Endodermal cell (in vitro differentiated cells): Measurements from ENCODE around the gene SDK1. TPM values are rescaled to one million over a fixed set of nuclear protein-coding genes. Genes with fewer than 3 reads are reported as not detected.

ENCODE experiments used
- DNase-seq: peaks from one replicate; pipeline ENCODE4 v3.0.0-alpha.2; 2017
- H3K27ac ChIP-seq: 2 replicates; pipeline ENCODE4 v1.5.1; 2013; ENCODE audit warnings: mild to moderate bottlenecking, low read depth, low read length, moderate library complexity
- H3K27me3 ChIP-seq: 2 replicates; pipeline ENCODE4 v1.6.1; 2013; ENCODE audit warnings: mild to moderate bottlenecking, low read length, moderate library complexity; ENCODE audit not compliant: insufficient read depth, control insufficient read depth, poor library complexity, severe bottlenecking
- H3K36me3 ChIP-seq: 2 replicates; pipeline ENCODE4 v1.7.0; 2013; ENCODE audit warnings: mild to moderate bottlenecking, low read length, moderate library complexity; ENCODE audit not compliant: control insufficient read depth, insufficient read depth
- H3K4me1 ChIP-seq: one replicate; pipeline ENCODE4 v1.7.0; 2013; ENCODE audit warnings: low read length; ENCODE audit not compliant: control insufficient read depth, insufficient read depth
- H3K4me3 ChIP-seq: 2 replicates; pipeline ENCODE4 v1.5.1; 2013; ENCODE audit warnings: mild to moderate bottlenecking, low read length, moderate library complexity
- H3K9ac ChIP-seq: 2 replicates; pipeline ENCODE4 v1.6.1; 2013; ENCODE audit warnings: mild to moderate bottlenecking, low read length, moderate library complexity; ENCODE audit not compliant: poor library complexity, severe bottlenecking; ENCODE audit errors: extremely low read depth
- H3K9me3 ChIP-seq: 2 replicates; pipeline ENCODE4 v1.6.1; 2013; ENCODE audit warnings: mild to moderate bottlenecking, low read length, moderate library complexity; ENCODE audit not compliant: control insufficient read depth
- H3K27ac Mint-ChIP-seq: 2 replicates; pipeline ENCODE4 v1.8.0; 2020; ENCODE audit warnings: mixed read lengths
- H3K27me3 Mint-ChIP-seq: 2 replicates; pipeline ENCODE4 v1.8.0; 2021; ENCODE audit warnings: mild to moderate bottlenecking, mixed read lengths; ENCODE audit not compliant: insufficient read depth
- H3K36me3 Mint-ChIP-seq: 2 replicates; pipeline ENCODE4 v1.8.0; 2020; ENCODE audit warnings: low read depth, mixed read lengths
- H3K4me1 Mint-ChIP-seq: 2 replicates; pipeline ENCODE4 v1.8.0; 2020; ENCODE audit warnings: mixed read lengths
- H3K4me3 Mint-ChIP-seq: 2 replicates; pipeline ENCODE4 v1.8.0; 2020; ENCODE audit warnings: mild to moderate bottlenecking, moderate library complexity, mixed read lengths
- H3K9me3 Mint-ChIP-seq: 2 replicates; pipeline ENCODE4 v1.8.0; 2020; ENCODE audit warnings: mild to moderate bottlenecking, mixed read lengths
- WGBS, 2 experiments: methylation state at CpG; one replicate each; pipeline versions ENCODE4 v1.1.5 to v1.1.7; 2013; ENCODE audit warnings: missing lambda C conversion rate in 2 of 2, mixed read lengths in 1 of 2; ENCODE audit not compliant: insufficient coverage in 1 of 2, insufficient read length in 1 of 2; 5-methylcytosine and 5-hydroxymethylcytosine counted together
- total RNA-seq, 2 donors: library from RNA; stranded (reverse); fragmentation: NEBNext Ultra II Directional in 1 of 2; extraction: Animal tissue kit (Norgen Biotek cat#: 25700) in 1 of 2; gene quantifications; 2 replicates in 1 of 2; 3 replicates in 1 of 2; pipeline ENCODE4 v1.2.1, GENCODE V29; 2021
- TF ChIP-seq, protein P1 (sequence below): fragments of 200-600 bp; sonication (generic); conservative IDR thresholded peaks from 2 replicates; pipeline ENCODE4 v1.5.0; 2021; ENCODE audit warnings: antibody characterized with exemption, mild to moderate bottlenecking

SDK1 gene
- total RNA-seq, 2 donors from 2014 or later: 22.7 to 23.1 TPM

DNA sequence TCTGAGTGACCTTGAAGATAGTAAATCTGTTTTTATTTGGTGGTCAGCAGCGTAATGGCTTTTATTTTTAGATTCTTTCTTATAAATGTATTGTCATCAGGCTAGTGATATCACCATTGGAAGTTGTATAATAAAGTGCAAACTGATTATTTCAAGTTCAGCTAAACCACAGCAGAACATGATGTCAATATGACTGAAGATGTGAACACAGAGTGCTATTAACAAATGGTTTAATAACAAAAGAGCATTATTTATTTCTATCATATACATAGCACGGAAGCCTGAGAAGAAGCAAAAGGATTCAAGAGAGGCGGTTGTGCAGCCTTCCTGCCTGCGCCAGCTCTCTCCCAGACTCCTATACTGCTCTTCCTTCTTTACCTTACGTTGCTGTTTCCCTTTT, 142.7 kb downstream of the SDK1 start:
- Histone ChIP-seq H3K36me3 (no peaks in the 10 kb centered on the region), H3K9ac (no peak overlapping the region), H3K27ac (no peak overlapping the region), H3K4me1 (no peaks in the 10 kb centered on the region), H3K4me3 (no peak overlapping the region), H3K9me3 (peaks cover 9% of the 10 kb centered on the region), H3K27me3 (no peaks in the 10 kb centered on the region)
- Mint-ChIP-seq H3K4me1 (peaks cover 1% of the 10 kb centered on the region), H3K4me3 (no peak overlapping the region), H3K9me3 (peaks cover 8% of the 10 kb centered on the region), H3K36me3 (peaks cover 10% of the 10 kb centered on the region), H3K27ac (no peak overlapping the region), H3K27me3 (no peaks in the 10 kb centered on the region)
- no peak for DNase-seq
- TF ChIP-seq, protein P1, sequence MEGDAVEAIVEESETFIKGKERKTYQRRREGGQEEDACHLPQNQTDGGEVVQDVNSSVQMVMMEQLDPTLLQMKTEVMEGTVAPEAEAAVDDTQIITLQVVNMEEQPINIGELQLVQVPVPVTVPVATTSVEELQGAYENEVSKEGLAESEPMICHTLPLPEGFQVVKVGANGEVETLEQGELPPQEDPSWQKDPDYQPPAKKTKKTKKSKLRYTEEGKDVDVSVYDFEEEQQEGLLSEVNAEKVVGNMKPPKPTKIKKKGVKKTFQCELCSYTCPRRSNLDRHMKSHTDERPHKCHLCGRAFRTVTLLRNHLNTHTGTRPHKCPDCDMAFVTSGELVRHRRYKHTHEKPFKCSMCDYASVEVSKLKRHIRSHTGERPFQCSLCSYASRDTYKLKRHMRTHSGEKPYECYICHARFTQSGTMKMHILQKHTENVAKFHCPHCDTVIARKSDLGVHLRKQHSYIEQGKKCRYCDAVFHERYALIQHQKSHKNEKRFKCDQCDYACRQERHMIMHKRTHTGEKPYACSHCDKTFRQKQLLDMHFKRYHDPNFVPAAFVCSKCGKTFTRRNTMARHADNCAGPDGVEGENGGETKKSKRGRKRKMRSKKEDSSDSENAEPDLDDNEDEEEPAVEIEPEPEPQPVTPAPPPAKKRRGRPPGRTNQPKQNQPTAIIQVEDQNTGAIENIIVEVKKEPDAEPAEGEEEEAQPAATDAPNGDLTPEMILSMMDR: no peak
- 89 to 100% methylated on average over 5 of the region's 5 CpGs for WGBS, 2 experiments

DNA sequence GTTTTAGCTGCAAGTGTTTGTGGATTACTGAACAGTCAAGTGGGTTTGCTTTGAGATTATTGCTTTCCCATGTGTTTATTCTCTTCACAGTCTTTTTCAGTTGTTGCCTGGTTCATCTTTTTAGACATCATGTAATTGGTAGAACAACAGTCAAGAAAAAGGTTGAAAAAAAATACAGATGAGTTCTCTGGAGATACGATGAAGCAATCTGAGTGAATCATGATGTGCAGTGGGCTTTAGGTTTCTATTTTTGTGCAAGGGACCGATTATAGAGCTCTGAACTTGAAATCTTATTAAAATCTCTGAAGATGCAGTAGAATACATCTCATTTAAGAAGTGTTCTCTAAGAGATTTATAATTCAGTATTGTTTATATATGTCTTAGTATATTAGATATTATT, 145.7 kb downstream of the SDK1 start:
- Histone ChIP-seq H3K36me3 (no peaks in the 10 kb centered on the region), H3K4me3 (no peak overlapping the region), H3K4me1 (no peaks in the 10 kb centered on the region), H3K9me3 (peaks cover 9% of the 10 kb centered on the region), H3K27me3 (no peaks in the 10 kb centered on the region), H3K9ac (no peak overlapping the region), H3K27ac (no peak overlapping the region)
- DNase-seq: no peak
- H3K36me3 Mint-ChIP-seq: peaks cover 10% of the 10 kb centered on the region
- TF ChIP-seq, protein P1: no peak
- peaks cover 8% of the 10 kb centered on the region for H3K9me3 Mint-ChIP-seq
- 90 to 100% methylated on average over 1 to 2 of the region's 2 CpGs for WGBS, 2 experiments
- no peak overlapping the region for H3K4me3 Mint-ChIP-seq
- H3K27me3 Mint-ChIP-seq: no peaks in the 10 kb centered on the region
- H3K4me1 Mint-ChIP-seq: peaks cover 8% of the 10 kb centered on the region
- H3K27ac Mint-ChIP-seq: no peak overlapping the region

DNA sequence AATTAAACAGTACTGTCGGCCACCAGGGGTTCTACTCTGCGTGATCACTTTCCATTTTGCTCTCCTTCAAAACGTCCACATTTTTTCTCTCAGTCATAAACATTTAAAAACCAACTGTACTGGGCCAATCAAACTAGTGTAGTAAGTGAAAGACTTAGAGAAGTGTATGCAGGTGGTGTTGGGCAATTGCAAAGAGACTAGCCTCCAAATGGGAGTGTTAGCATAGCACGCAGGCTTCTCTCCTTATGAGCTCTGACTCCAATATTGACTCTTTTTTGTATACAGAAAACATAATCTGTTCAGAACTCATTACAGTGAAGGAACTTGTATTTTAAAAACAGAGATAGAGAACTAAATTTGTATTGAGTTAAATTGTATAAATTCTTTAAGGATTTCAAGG, 150.6 kb downstream of the SDK1 start:
- Mint-ChIP-seq H3K9me3 (no peaks in the 10 kb centered on the region), H3K36me3 (peaks cover 3% of the 10 kb centered on the region)
- 86% methylated on average over 4 of the region's 4 CpGs; no CpG with 5 or more reads in 1 of the 2 experiments for WGBS, 2 experiments

More for the DNA sequence above, 150.6 kb downstream of the SDK1 start:
- H3K4me1 ChIP-seq: no peaks in the 10 kb centered on the region
- no peaks in the 10 kb centered on the region for H3K27me3 ChIP-seq
- no peak overlapping the region for H3K27ac ChIP-seq
- Mint-ChIP-seq H3K27ac (no peak overlapping the region), H3K4me3 (no peak overlapping the region), H3K4me1 (peaks cover 23% of the 10 kb centered on the region), H3K27me3 (no peaks in the 10 kb centered on the region)
- H3K36me3 ChIP-seq: no peaks in the 10 kb centered on the region
- no peak overlapping the region for H3K9ac ChIP-seq
- H3K4me3 ChIP-seq: no peak overlapping the region
- TF ChIP-seq, protein P1: no peak
- no peak for DNase-seq
- no peaks in the 10 kb centered on the region for H3K9me3 ChIP-seq
